GM23338 (cell line): ENCODE results near the gene SH3BP2. TPM values are rescaled to one million over a fixed set of nuclear protein-coding genes. Genes with fewer than 3 reads are reported as not detected.

ENCODE experiments used
- ATAC-seq: fragments of 200-7000 bp; cut with Tn5 transposase; 3 replicates; pipeline ENCODE4 v1.9.1; 2020
- DNase-seq: peaks from one replicate; pipeline ENCODE4 v3.0.0-alpha.2; 2015; ENCODE audit warnings: low spot score
- H2AFZ ChIP-seq: fragments of 200-600 bp; sonication (generic); 2 replicates; pipeline ENCODE4 v1.8.0; 2016; ENCODE audit warnings: antibody characterized with exemption, mild to moderate bottlenecking, moderate library complexity
- H3F3A ChIP-seq: fragments of 200-600 bp; sonication (generic); replicated peaks from 2 replicates; pipeline ENCODE4 v1.8.0; 2017; ENCODE audit warnings: antibody characterized with exemption, mixed run types, low read depth
- H3K27ac ChIP-seq: fragments of 200-600 bp; sonication (generic); 2 replicates; pipeline ENCODE4 v1.6.1; 2016; ENCODE audit warnings: low read depth
- H3K27me3 ChIP-seq: fragments of 200-600 bp; sonication (generic); 2 replicates; pipeline ENCODE4 v1.8.0; 2016; ENCODE audit warnings: mild to moderate bottlenecking, mixed run types, moderate library complexity; ENCODE audit not compliant: insufficient read depth
- H3K36me3 ChIP-seq: fragments of 200-600 bp; sonication (generic); 2 replicates; pipeline ENCODE4 v1.8.0; 2016; ENCODE audit warnings: mild to moderate bottlenecking; ENCODE audit not compliant: insufficient read depth
- H3K4me1 ChIP-seq: fragments of 200-600 bp; sonication (generic); 2 replicates; pipeline ENCODE4 v1.8.0; 2016; ENCODE audit warnings: mild to moderate bottlenecking, moderate library complexity; ENCODE audit not compliant: insufficient read depth
- H3K4me2 ChIP-seq: fragments of 200-600 bp; sonication (generic); 2 replicates; pipeline ENCODE4 v1.7.1; 2017; ENCODE audit warnings: mixed run types
- H3K4me3 ChIP-seq: fragments of 200-600 bp; sonication (generic); 2 replicates; pipeline ENCODE4 v1.6.1; 2016; ENCODE audit warnings: mixed run types
- H3K79me2 ChIP-seq: fragments of 200-600 bp; sonication (generic); replicated peaks from 2 replicates; pipeline ENCODE4 v1.8.0; 2017; ENCODE audit warnings: mild to moderate bottlenecking; ENCODE audit not compliant: insufficient read depth
- H3K9me2 ChIP-seq: fragments of 200-600 bp; sonication (generic); 2 replicates; pipeline ENCODE4 v1.8.0; 2017; ENCODE audit not compliant: insufficient read depth
- H4K20me1 ChIP-seq: fragments of 200-600 bp; sonication (generic); replicated peaks from 2 replicates; pipeline ENCODE4 v1.8.0; 2017; ENCODE audit warnings: mild to moderate bottlenecking; ENCODE audit not compliant: insufficient read depth
- H3K27ac Mint-ChIP-seq: 2 replicates; pipeline ENCODE4 v1.8.0; 2020; ENCODE audit warnings: inconsistent platforms, mild to moderate bottlenecking, moderate library complexity, mixed read lengths
- H3K27me3 Mint-ChIP-seq: 3 replicates; pipeline ENCODE4 v1.8.0; 2022; ENCODE audit warnings: low read depth, mild to moderate bottlenecking, moderate library complexity, mixed read lengths, inconsistent platforms; ENCODE audit not compliant: insufficient read depth, poor library complexity
- H3K36me3 Mint-ChIP-seq: 3 replicates; pipeline ENCODE4 v1.8.0; 2021; ENCODE audit warnings: low read depth, mild to moderate bottlenecking, inconsistent platforms, moderate library complexity, mixed read lengths
- H3K4me1 Mint-ChIP-seq: 3 replicates; pipeline ENCODE4 v1.8.0; 2020; ENCODE audit warnings: mild to moderate bottlenecking, inconsistent platforms, mixed read lengths
- H3K4me3 Mint-ChIP-seq: 3 replicates; pipeline ENCODE4 v1.8.0; 2021; ENCODE audit warnings: moderate library complexity, mild to moderate bottlenecking, inconsistent platforms, mixed read lengths
- H3K9me3 Mint-ChIP-seq: 3 replicates; pipeline ENCODE4 v1.8.0; 2020; ENCODE audit warnings: moderate library complexity, mild to moderate bottlenecking, inconsistent platforms, mixed read lengths
- CREB1 ChIP-seq: fragments of 250-450 bp; sonication (Bioruptor Pico); IDR thresholded peaks from 2 replicates; pipeline ENCODE4 v1.5.0; 2020; ENCODE audit warnings: low read depth, mild to moderate bottlenecking, moderate library complexity
- EZH2 ChIP-seq: fragments of 200-600 bp; sonication (generic); IDR thresholded peaks from one replicate; pipeline ENCODE4 v1.8.0; 2017; ENCODE audit warnings: antibody characterized with exemption, mild to moderate bottlenecking, low read depth; ENCODE audit not compliant: unreplicated experiment
- POLR2AphosphoS5 ChIP-seq: IDR thresholded peaks from 2 replicates; pipeline ENCODE4 v1.6.1; 2016; ENCODE audit warnings: antibody characterized with exemption, low read depth
- STAT1 ChIP-seq: IDR thresholded peaks from one replicate; pipeline ENCODE4 v1.6.1; 2016; ENCODE audit warnings: antibody characterized with exemption; ENCODE audit not compliant: unreplicated experiment
- ZNF114 ChIP-seq: fragments of 250-450 bp; sonication (Bioruptor Pico); IDR thresholded peaks from 2 replicates; pipeline ENCODE4 v1.5.0; 2020; ENCODE audit warnings: mild to moderate bottlenecking, moderate library complexity
- ZNF331 ChIP-seq: fragments of 250-450 bp; sonication (Bioruptor Pico); IDR thresholded peaks from 2 replicates; pipeline ENCODE4 v1.5.0; 2020; ENCODE audit warnings: low read depth, mild to moderate bottlenecking, moderate library complexity
- polyA plus RNA-seq: library from polyadenylated mRNA; unstranded; fragments of >200 nt; fragmentation: Nextera tagmentation; extraction: Ambion mirVana; gene quantifications from 2 replicates; pipeline ENCODE4 v1.2.1, GENCODE V29; 2016
- total RNA-seq: library from RNA; depleted of rRNA; stranded (reverse); fragments of >200 nt; shearing (Covaris generic); gene quantifications from 2 replicates; pipeline ENCODE4 v1.2.3, GENCODE V29; 2014
- TF ChIP-seq, protein P1 (sequence below), 2 experiments: fragments of 200-600 bp in 1 of 2; sonication (generic) in 1 of 2; conservative IDR thresholded peaks; 2 replicates each; pipeline versions ENCODE4 v1.5.1 to v1.6.1; 2016 to 2017; ENCODE audit warnings: antibody characterized with exemption in 2 of 2, low read depth in 2 of 2, mild to moderate bottlenecking in 2 of 2, moderate library complexity in 1 of 2
- TF ChIP-seq, protein P2 (sequence below): IDR thresholded peaks from one replicate; pipeline ENCODE4 v1.6.1; 2018; ENCODE audit warnings: antibody characterized with exemption; ENCODE audit not compliant: unreplicated experiment

SH3BP2 gene
- total and polyA plus RNA-seq, 2 experiments from 2014 or later: 15.2 to 43.9 TPM

DNA sequence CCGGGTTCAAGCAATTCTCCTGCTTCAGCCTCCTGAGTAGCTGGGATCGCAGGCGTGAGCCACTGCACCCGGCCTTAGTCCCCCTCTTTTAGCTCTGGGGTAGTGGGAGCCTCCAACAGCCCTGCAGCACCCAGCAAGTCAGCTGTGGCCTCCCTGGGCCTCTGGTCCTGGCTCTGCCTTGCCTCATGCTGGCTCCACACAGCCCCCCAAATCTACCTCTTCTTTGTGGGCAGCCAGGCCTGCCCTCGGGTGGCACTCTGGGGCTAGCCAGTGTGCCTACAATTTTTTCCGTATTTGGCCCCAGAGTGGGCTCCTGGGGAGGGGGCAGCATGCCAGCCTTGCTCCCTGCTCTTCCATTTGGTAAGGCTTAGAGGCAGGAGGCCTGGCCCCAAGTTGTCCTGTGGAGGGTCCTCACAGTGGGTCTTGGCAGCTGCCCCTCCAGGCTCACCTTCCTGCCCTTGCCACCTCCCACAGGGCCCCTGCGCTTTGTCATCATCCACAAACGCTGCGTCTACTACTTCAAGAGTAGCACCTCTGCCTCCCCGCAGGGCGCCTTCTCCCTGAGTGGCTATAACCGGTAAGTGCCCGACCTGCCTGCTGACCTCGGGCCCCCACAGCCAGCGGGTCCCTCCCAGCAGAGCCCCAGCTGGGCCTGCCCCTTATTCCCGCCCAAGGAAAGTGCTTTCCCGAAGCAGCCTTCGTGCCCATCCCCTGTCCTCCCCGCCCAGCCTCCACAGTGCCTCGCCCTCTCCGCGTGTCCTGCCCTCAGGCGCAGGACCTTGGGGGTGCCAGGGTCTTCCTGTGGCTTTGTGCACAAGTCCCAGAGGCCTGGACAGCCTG is 29.8 kb downstream of the SH3BP2 start:
- no peaks in the 10 kb centered on the region; the same call in 1 of the 2 replicates for H4K20me1 ChIP-seq
- H2AFZ ChIP-seq: no peak overlapping the region
- H3K27ac Mint-ChIP-seq: no peak overlapping the region
- no peak for DNase-seq
- no peak for ATAC-seq
- 0 out of 2 replicates have a peak, but pooled peaks cover 3% of the 10 kb centered on the region for H3K36me3 ChIP-seq
- peaks cover 3% of the 10 kb centered on the region for H3K27me3 Mint-ChIP-seq
- peaks cover 3% of the 10 kb centered on the region; the same call in 2 of the 3 replicates for H3K9me3 Mint-ChIP-seq
- no peaks in the 10 kb centered on the region for H3K4me1 ChIP-seq
- no peak overlapping the region for H3K27ac ChIP-seq
- H3F3A ChIP-seq: 0 out of 2 replicates have a peak, but pooled peaks cover 7% of the 10 kb centered on the region
- no peaks in the 10 kb centered on the region for H3K27me3 ChIP-seq
- H3K4me3 Mint-ChIP-seq: no peak overlapping the region
- no peak overlapping the region for H3K4me2 ChIP-seq
- H3K36me3 Mint-ChIP-seq: peaks cover 33% of the 10 kb centered on the region
- H3K4me1 Mint-ChIP-seq: peaks cover 9% of the 10 kb centered on the region
- H3K79me2 ChIP-seq: peaks cover 11% of the 10 kb centered on the region
- TF ChIP-seq ZNF331 (no peak), ZNF114 (CRISPR knock-in tag) (no peak), POLR2AphosphoS5 (no peak), EZH2 (no peak), STAT1 (no peak), CREB1 (no peak)
- TF ChIP-seq, protein P1, sequence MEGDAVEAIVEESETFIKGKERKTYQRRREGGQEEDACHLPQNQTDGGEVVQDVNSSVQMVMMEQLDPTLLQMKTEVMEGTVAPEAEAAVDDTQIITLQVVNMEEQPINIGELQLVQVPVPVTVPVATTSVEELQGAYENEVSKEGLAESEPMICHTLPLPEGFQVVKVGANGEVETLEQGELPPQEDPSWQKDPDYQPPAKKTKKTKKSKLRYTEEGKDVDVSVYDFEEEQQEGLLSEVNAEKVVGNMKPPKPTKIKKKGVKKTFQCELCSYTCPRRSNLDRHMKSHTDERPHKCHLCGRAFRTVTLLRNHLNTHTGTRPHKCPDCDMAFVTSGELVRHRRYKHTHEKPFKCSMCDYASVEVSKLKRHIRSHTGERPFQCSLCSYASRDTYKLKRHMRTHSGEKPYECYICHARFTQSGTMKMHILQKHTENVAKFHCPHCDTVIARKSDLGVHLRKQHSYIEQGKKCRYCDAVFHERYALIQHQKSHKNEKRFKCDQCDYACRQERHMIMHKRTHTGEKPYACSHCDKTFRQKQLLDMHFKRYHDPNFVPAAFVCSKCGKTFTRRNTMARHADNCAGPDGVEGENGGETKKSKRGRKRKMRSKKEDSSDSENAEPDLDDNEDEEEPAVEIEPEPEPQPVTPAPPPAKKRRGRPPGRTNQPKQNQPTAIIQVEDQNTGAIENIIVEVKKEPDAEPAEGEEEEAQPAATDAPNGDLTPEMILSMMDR (conservative IDR thresholded peaks at IDR 0.05; ENCODE audit: low read depth in 2 of 2): no peak
- no peak overlapping the region for H3K4me3 ChIP-seq
- H3K9me2 ChIP-seq: no peaks in the 10 kb centered on the region

DNA sequence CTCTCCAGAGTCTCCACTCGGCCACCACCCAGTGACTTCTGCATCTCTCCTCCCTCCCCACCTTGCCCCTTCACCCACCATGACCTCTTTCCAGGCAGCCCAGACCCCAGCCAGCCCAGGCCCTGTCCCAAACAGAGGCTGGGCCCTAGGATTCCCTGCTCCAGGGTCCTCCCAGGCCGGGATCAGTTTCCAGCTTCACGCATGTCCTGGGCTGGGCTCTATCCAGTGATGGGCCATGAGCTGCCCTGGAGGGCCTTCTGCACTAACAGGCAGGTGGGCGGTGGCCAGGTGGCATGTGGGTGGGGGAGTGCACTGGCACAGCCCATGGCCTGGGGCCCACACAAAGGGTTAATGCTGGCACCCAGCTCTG is 30.4 kb downstream of the SH3BP2 start:
- H2AFZ ChIP-seq: no peak overlapping the region
- H3K27ac ChIP-seq: no peak overlapping the region
- H3K4me3 ChIP-seq: no peak overlapping the region
- 0 out of 2 replicates have a peak, but pooled peaks cover 7% of the 10 kb centered on the region for H3F3A ChIP-seq
- H3K9me2 ChIP-seq: no peaks in the 10 kb centered on the region
- Mint-ChIP-seq H3K9me3 (peaks cover 3% of the 10 kb centered on the region; the same call in 2 of the 3 replicates), H3K4me1 (peaks cover 9% of the 10 kb centered on the region), H3K4me3 (no peak overlapping the region), H3K27ac (no peak overlapping the region), H3K36me3 (peaks cover 33% of the 10 kb centered on the region), H3K27me3 (peaks cover 3% of the 10 kb centered on the region)
- H3K27me3 ChIP-seq: no peaks in the 10 kb centered on the region
- no peak for DNase-seq
- H3K4me2 ChIP-seq: no peak overlapping the region
- peaks cover 11% of the 10 kb centered on the region for H3K79me2 ChIP-seq
- ATAC-seq: no peak
- 0 out of 2 replicates have a peak, but pooled peaks cover 3% of the 10 kb centered on the region for H3K36me3 ChIP-seq
- H4K20me1 ChIP-seq: no peaks in the 10 kb centered on the region; the same call in 1 of the 2 replicates
- no peaks in the 10 kb centered on the region for H3K4me1 ChIP-seq
- TF ChIP-seq CREB1 (no peak), POLR2AphosphoS5 (no peak), STAT1 (no peak), ZNF114 (CRISPR knock-in tag) (no peak), ZNF331 (no peak)
- TF ChIP-seq, protein P2, sequence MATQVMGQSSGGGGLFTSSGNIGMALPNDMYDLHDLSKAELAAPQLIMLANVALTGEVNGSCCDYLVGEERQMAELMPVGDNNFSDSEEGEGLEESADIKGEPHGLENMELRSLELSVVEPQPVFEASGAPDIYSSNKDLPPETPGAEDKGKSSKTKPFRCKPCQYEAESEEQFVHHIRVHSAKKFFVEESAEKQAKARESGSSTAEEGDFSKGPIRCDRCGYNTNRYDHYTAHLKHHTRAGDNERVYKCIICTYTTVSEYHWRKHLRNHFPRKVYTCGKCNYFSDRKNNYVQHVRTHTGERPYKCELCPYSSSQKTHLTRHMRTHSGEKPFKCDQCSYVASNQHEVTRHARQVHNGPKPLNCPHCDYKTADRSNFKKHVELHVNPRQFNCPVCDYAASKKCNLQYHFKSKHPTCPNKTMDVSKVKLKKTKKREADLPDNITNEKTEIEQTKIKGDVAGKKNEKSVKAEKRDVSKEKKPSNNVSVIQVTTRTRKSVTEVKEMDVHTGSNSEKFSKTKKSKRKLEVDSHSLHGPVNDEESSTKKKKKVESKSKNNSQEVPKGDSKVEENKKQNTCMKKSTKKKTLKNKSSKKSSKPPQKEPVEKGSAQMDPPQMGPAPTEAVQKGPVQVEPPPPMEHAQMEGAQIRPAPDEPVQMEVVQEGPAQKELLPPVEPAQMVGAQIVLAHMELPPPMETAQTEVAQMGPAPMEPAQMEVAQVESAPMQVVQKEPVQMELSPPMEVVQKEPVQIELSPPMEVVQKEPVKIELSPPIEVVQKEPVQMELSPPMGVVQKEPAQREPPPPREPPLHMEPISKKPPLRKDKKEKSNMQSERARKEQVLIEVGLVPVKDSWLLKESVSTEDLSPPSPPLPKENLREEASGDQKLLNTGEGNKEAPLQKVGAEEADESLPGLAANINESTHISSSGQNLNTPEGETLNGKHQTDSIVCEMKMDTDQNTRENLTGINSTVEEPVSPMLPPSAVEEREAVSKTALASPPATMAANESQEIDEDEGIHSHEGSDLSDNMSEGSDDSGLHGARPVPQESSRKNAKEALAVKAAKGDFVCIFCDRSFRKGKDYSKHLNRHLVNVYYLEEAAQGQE: no peak
- TF ChIP-seq, protein P1 (conservative IDR thresholded peaks at IDR 0.05; ENCODE audit: low read depth in 2 of 2): no peak
